GM12891 (cell line): ENCODE measurements around the gene TRNP1.

Experiments
- DNase-seq: peaks from one replicate; pipeline ENCODE4 v3.0.0; 2011; ENCODE audit warnings: low spot score; ENCODE audit not compliant: insufficient read length
- FAIRE-seq: peaks from 2 replicates; lab custom pipeline; 2011; peaks lifted over from hg19 to GRCh38; lab: Jason Lieb, UNC
- PAX5 ChIP-seq: IDR thresholded peaks from 2 replicates; pipeline ENCODE4 v1.6.1; 2011; ENCODE audit warnings: low read length, moderate library complexity, mild to moderate bottlenecking; ENCODE audit not compliant: insufficient read depth, severe bottlenecking
- POLR2A ChIP-seq: IDR thresholded peaks from 2 replicates; pipeline ENCODE4 v1.6.1; 2011; ENCODE audit warnings: low read depth, low read length, control low read depth
- POLR2AphosphoS5 ChIP-seq: IDR thresholded peaks from 2 replicates; pipeline ENCODE4 v1.6.1; 2011; ENCODE audit warnings: low read depth, low read length, control low read depth
- POU2F2 ChIP-seq: IDR thresholded peaks from 2 replicates; pipeline ENCODE4 v1.6.1; 2011; ENCODE audit warnings: low read depth, mild to moderate bottlenecking, control low read depth, low read length, moderate library complexity
- SPI1 ChIP-seq: IDR thresholded peaks from 2 replicates; pipeline ENCODE4 v1.6.1; 2011; ENCODE audit warnings: low read depth, low read length, control low read depth
- TAF1 ChIP-seq: IDR thresholded peaks from 2 replicates; pipeline ENCODE4 v1.6.1; 2011; ENCODE audit warnings: low read depth, low read length, control low read depth

The TRNP1 gene

DNA sequence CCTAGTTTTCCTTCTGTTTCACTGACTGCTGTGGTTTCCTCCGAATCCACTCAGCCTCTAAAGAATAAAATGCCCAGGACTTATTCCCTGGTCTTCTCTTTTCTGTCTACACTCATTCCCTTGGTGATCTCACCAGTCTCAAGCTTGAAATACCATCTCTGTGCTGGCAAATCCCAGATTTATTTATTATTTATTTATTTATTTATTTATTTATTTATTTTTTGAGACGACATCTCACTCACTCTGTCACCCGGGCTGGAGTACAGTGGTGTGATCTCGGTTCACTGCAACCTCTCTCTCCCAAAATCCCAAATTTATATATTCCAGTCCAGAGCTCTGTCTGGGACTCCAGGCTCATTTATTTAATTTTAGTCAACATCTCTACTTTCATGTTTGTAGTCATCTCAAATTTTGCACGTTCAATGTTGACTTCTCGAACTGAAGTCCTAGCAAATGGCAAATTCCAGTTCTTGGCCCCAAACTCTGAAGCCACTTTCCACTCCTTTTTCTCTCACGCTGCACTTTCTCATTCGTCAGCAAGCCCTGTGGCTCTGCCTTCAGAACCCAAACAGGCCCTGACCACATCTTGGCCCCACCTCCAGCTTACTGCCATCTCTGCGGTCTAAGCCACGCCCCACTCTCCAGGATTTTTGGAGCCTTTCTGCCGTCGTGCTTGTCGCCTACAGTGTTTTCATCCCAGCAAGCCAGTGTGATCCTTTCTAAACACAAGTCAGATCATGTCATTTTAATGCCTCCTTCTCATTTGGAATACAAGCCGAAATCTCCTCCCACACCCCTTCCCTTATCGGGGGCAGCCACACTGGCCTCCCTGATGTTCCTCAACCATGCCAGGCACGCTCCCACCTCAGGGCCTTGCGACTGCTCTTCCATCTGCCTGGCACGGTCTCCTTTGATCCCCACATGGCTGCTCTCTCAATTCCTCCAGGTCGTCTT, 33.4 kb downstream of the TRNP1 start:
- DNase-seq, result no peak
- TF ChIP-seq PAX5 (no peak), SPI1 (no peak), POLR2AphosphoS5 (no peak), POU2F2 (no peak), TAF1 (no peak), POLR2A (no peak)
- FAIRE-seq, result no peak

DNA sequence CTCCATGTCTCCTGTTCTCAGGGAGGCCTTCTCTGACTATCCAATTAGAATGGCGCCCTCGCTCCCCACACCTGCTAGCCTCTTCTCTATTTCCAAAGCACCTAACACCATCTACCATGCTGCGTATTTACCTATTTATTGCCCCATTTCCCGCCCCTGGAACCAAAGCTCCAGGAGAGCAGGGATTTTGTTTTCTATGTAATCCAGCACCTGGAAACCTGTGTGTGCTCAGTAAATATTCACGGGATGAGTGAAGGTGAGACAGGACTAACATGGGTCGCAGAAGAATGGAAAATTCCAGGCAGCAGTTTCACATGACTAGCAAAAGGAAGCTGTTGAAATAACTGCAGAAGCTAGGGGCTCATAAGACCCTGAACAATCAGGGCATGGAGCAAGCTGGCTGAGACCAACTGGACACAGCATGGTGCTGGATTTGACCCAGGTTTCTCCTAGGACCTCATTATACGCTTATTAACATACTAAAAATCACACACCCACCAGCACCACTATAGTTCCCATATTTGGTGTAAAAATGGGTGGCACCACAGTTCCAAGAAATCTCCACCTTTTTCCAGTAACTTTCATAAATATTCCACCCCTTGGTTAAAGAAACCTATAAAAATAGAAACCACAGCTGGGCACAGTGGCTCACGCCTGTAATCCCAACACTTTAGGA, 34.2 kb downstream of the TRNP1 start:
- no peak for TF ChIP-seq POLR2A
- FAIRE-seq (no peak), DNase-seq (no peak)

DNA sequence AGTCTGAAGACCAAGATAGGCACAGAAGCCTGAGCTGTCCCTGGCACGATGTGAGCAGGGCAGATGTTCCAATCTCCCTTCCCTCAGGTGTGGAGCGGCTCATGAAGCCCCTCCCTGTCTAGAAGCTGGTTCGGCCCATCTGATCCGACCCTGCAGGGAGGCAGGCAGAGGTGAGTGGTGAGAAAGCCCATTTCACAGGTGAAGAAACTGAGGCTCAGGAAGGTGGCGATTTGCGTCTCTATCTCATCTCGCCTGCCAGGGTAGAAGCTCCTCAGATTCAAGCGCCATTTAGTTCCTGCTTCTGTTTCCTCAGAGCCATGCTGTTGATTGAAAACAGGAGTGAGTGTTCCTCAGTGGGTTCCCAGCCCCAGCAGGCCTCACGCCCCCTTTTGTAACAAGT, 36.0 kb downstream of the TRNP1 start:
- FAIRE-seq (no peak), DNase-seq (no peak)
- no peak for TF ChIP-seq SPI1
- TF ChIP-seq PAX5, result no peak
- TF ChIP-seq TAF1, result no peak
- TF ChIP-seq POLR2AphosphoS5, result no peak
- no peak for TF ChIP-seq POLR2A
- no peak for TF ChIP-seq POU2F2

DNA sequence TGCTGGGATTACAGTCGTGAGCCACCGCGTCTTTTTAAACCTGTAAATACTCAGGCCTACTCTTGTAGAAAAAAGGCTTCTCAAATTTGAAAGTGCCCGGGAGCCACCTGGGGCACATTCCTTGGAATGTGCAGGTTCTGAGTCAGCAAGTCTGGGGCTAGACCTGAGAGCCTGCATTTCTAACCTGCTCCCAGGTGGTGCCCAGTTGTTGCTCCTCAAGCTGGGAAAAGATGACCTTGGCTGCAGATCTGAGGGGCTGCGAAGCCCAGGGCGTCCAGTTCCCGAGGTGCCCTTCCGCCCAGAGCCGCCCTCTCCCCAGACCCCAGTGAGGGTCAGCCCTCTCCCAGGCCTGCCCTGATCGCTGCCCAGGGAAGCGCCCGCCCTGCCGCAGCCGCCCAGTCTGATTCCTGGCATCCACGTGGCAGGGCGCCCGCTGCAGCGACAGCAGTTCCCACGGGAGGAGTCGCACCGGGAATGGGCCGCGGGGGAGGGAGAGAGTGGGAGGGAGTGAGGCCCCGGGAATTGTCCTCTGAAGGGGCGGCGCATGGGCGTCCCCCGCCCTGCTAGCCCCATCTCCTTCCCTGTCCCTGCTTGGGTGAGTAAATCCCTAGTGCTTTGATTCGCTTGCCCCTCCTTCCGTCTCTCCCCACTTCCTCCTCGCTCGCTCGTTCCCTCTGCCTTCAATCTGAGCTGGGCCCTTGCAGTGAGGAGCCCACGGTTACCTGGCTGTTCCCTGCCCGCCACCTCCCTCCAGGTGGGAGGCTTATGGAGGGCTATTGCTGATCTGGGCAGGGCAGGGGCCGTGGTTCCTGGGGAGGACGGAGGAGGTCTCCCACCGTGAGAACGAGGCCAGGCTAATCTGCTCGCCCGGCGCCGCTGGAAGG, 38.0 kb downstream of the TRNP1 start:
- TF ChIP-seq POLR2A, result no peak
- no peak for TF ChIP-seq POLR2AphosphoS5
- TF ChIP-seq SPI1, result no peak
- no peak for TF ChIP-seq POU2F2
- no peak for TF ChIP-seq PAX5
- no peak for TF ChIP-seq TAF1
- FAIRE-seq (no peak), DNase-seq (no peak)

DNA sequence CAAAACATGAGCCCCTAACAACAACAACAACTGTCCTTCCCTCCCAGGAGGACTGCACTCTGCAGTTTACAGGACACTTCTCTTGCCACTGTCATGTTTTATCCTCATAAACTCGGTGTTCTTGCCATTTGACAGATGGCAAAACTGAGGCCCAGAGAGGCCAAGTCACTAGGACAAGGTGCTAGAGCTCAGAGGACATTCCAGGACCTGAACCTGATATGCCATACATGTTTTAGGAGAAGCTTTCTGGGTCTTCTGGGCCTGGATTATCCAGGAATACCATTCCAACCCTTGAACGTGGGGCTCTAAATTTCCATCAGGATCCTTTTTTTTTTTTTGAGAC, 38.6 kb downstream of the TRNP1 start:
- FAIRE-seq (no peak), DNase-seq (no peak)
- TF ChIP-seq POLR2A, result no peak
- no peak for TF ChIP-seq TAF1
- no peak for TF ChIP-seq SPI1
- TF ChIP-seq PAX5, result no peak
- TF ChIP-seq POU2F2, result no peak
- no peak for TF ChIP-seq POLR2AphosphoS5

DNA sequence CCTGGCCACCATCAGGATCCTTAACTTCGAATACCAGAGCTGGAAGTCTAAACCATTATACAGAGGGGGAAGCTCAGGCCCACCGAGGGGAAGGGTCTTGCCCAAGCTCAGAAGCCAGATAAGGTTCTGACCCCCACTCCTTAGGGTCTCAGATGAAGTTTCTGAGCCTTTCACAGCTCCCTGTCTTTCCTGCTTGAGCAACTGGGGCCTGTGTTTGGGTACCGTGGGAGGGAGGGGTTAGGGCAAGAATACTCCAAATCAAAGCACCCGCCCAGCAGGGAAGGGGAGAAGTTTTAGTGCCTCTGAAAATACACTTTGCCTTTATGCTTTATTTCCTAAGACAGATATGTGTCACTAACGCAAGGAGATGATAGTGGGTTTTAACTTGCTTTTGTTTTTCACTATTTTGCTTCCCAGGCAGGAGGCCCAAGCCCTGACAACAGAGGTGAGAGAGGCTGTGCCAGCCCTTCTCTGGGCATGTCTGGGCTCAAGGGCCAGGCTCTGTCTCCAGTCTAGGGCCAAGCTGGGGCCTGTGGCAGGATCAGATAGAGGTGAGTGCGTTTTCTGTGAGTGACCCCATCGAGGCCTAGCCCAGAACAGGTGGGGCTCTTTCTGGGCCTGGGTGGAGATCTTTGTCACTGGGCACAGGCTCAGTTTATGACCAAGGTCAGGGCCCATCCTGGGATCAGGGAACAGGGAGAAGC, 39.7 kb downstream of the TRNP1 start:
- DNase-seq, result no peak
- FAIRE-seq, result no peak
- no peak for TF ChIP-seq POU2F2
- no peak for TF ChIP-seq POLR2AphosphoS5
- no peak for TF ChIP-seq SPI1

DNA sequence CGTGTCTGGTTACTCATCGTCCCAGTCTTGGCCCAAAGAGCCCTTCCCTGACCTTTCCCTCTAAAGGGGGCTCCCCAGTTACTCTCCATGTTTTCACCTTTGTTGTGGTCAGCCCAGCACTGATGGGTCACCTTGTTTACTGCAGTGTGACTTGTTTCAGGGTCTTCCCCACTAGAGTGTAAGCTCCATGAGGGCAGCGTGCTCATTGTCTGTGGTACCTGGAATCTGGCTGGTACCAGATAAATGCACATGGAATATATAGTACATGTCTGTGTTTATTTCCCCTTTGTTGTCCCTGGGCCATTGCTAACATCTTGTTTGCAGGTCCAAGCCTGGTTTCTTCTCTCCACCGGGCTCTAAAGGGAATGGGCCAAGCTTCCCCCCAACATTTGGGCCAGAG, 41.9 kb downstream of the TRNP1 start:
- FAIRE-seq, result no peak
- no peak for TF ChIP-seq TAF1
- TF ChIP-seq POLR2AphosphoS5, result no peak
- no peak for TF ChIP-seq SPI1
- no peak for TF ChIP-seq PAX5
- no peak for DNase-seq

DNA sequence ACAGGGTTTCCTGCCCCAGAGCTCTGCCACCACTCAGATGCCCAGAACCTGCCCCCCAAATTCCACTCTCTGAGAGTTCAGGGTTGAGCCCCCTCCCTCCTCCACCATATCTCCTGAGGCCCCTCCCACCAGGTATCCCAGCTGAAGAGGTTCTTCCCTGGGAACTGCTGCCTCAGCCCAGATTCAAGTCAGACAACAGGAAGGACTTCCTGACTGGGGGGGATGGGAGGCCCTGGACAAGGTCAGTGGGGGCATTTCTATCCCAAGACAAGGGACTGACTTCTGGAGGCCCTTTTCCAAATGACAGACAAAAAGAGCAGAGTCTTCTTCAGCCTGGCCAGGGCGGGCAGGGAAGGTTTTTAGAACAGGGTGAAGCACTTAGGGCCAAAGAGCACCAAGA, 43.2 kb downstream of the TRNP1 start:
- FAIRE-seq, result no peak
- no peak for DNase-seq
- no peak for TF ChIP-seq POLR2A
- no peak for TF ChIP-seq SPI1
- TF ChIP-seq PAX5, result no peak
- no peak for TF ChIP-seq TAF1
- TF ChIP-seq POU2F2, result no peak
- no peak for TF ChIP-seq POLR2AphosphoS5

DNA sequence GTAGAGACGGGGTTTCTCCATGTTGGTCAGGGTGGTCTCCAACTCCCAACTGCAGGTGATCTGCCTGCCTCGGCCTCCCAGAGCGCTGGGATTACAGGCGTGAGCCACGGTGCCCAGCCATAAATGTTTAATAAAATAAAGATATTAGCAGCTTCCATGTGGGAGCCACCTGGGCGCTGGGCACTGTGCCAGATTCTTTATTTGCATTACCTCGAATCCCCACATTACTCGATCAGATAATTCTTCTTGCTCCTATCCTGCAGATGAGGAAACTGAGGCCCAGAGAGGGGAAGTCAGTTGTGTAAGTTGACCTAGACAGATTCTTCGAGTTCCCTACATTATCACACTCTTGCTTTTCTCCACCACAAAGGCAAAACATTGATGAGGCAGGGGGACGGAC, 44.0 kb downstream of the TRNP1 start:
- DNase-seq, result no peak

More for the DNA sequence above, 44.0 kb downstream of the TRNP1 start:
- no peak for FAIRE-seq
- TF ChIP-seq POLR2AphosphoS5, result no peak
- TF ChIP-seq SPI1, result no peak
- no peak for TF ChIP-seq TAF1
- no peak for TF ChIP-seq POLR2A
- TF ChIP-seq POU2F2, result no peak
